PC-9 (cell line): ENCODE data around the gene KIAA0232.

ENCODE experiments used
- EZH2 ChIP-seq: fragments of 200-600 bp; sonication (generic); IDR thresholded peaks from 2 replicates; pipeline ENCODE4 v1.8.0; 2017; ENCODE audit warnings: antibody characterized with exemption, low read depth
- TF ChIP-seq, protein P1 (sequence below): fragments of 200-600 bp; sonication (generic); conservative IDR thresholded peaks from 2 replicates; pipeline ENCODE4 v1.6.1; 2017; ENCODE audit warnings: mixed run types, antibody characterized with exemption, mild to moderate bottlenecking, moderate library complexity

DNA sequence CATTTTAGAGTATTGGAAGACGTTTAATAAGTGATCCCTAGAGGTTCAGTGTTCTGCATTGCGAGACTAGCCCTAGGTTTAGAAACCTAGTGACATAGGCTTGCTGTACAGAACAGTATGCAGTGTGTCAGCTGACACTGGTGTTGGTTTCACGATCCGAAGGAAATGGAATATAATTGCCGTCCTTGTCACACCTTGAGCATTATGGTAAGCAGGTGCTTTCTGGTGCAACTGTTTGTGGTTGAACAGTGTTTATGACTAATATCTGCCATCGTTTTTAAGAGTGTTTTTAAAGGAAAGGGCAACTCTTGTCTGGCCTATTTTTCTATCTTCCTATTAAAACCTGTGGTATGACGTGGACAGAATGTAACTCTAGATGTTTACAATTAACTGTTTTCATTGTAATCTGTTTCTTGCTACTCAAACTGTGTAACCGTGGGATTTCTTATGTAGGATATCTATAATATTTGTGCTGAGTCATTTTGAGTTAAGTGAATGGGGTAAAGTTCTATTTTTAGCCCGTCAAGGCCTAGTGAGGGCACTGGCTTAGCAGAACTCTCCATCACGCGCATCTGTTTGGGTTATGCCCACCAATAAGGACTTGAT is 73.3 kb downstream of the KIAA0232 start:
- TF ChIP-seq, protein P1, sequence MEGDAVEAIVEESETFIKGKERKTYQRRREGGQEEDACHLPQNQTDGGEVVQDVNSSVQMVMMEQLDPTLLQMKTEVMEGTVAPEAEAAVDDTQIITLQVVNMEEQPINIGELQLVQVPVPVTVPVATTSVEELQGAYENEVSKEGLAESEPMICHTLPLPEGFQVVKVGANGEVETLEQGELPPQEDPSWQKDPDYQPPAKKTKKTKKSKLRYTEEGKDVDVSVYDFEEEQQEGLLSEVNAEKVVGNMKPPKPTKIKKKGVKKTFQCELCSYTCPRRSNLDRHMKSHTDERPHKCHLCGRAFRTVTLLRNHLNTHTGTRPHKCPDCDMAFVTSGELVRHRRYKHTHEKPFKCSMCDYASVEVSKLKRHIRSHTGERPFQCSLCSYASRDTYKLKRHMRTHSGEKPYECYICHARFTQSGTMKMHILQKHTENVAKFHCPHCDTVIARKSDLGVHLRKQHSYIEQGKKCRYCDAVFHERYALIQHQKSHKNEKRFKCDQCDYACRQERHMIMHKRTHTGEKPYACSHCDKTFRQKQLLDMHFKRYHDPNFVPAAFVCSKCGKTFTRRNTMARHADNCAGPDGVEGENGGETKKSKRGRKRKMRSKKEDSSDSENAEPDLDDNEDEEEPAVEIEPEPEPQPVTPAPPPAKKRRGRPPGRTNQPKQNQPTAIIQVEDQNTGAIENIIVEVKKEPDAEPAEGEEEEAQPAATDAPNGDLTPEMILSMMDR = no peak
- TF ChIP-seq EZH2 = no peak
